Measurements from ENCODE around the gene FXYD3.
"Not testable (repeated sequence)": the region's sequence is repeated elsewhere in the genome, so short reads cannot be mapped to it uniquely, and the experiment has no call there.

Gene FXYD3

DNA sequence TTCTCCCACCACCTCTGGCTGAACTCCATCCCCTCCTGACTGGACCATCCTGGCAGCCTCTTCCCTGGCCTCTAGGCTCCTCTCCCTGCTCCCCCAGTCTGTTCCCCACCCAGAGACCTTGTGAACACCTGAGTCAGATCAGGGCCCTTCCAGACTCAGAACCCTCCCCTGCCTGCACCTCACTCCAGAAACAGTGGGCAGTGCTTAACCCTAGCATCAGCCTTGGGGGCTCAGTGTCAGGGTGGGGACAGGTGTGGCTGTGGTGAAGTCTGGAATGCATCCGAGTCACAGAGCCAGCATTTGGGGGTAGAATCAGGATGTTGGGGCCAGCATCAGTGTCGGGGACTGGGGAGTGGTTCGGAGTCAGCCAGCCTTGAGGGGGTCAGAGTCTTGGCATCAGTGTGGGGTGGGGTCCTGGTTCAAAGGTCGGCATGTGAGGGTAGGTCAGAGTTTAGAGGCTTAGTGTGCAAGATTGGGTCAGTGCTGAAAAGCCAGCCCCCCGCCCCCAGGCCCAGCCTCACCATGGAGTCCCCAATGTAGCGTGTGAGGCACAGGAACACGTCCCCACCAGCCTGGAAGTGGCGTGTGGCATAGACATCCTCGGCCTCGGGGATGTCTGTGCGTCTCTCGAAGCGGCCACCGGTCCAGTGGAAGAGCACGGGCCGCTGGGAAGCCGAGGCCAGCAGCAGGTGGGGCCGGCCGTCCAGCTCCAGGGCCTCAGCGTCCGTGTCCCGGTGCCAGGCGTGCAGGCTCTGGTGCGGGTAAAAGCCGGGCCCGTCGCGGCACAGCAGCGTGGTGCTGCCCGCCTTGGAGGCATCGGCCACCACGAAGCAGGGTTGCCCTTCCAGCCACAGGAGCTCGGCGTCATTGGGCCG lies 10.4 kb downstream of the FXYD3 start:
- no peak overlapping the region for H3K56ac ChIP-seq (ENCODE audit: low read length)
- no peak overlapping the region for H2BK120ac ChIP-seq (ENCODE audit: low read depth, low read length)
- H3K79me1 ChIP-seq (ENCODE audit: low read length): no peaks in the 10 kb centered on the region
- H4K8ac ChIP-seq (ENCODE audit: low read depth, low read length): no peak overlapping the region
- no peak overlapping the region for H2AK5ac ChIP-seq (ENCODE audit: low read length)
- H2BK5ac ChIP-seq (ENCODE audit: low read length): no peak overlapping the region
- H4K5ac ChIP-seq (ENCODE audit: low read length): no peak overlapping the region
- DNase-seq: no peak
- H3K4me3 ChIP-seq (ENCODE audit: low read length): no peak overlapping the region
- WGBS (ENCODE audit: extremely low coverage, insufficient coverage, low lambda C conversion rate): no CpG with 5 or more reads among the region's 35 CpGs
- no peak overlapping the region for H3K18ac ChIP-seq (ENCODE audit: low read length)
- no peak overlapping the region for H3K4ac ChIP-seq (ENCODE audit: low read depth, low read length)
- peaks cover 3% of the 10 kb centered on the region for H3K4me1 ChIP-seq (ENCODE audit: control insufficient read depth, low read depth, low read length)
- no peaks in the 10 kb centered on the region for H3K36me3 ChIP-seq (ENCODE audit: control insufficient read depth, insufficient read depth, low read length)
- no peak overlapping the region for H2BK15ac ChIP-seq (replicated peaks; ENCODE audit: low read depth)
- H3K4me2 ChIP-seq (ENCODE audit: low read length): no peak overlapping the region
- H3K79me2 ChIP-seq (ENCODE audit: control insufficient read depth, insufficient read depth, low read length): no peaks in the 10 kb centered on the region
- H3K9ac ChIP-seq (ENCODE audit: low read length): no peak overlapping the region
- H3K23ac ChIP-seq (ENCODE audit: low read length): no peak overlapping the region
- H3K27ac ChIP-seq (ENCODE audit: low read depth, low read length): no peak overlapping the region
- no peaks in the 10 kb centered on the region for H3K27me3 ChIP-seq (ENCODE audit: insufficient read depth, low read length, poor library complexity)

DNA sequence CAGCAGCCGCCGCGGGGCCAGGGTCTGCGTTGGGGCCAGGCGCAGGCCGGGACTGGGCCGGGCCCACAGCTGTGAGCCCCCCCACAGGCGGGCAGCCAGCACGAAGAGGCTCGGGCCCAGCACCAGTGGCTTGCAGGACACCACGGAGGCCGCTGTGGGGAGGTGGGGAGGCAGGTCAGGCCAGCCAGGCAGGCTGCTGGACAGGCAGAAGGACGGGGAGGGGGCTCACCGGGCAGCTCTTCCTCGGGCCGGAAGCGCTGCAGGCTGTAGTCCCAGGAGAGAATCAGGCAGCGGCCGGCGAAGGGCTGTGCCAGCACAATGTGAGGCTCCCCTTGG lies 11.0 kb downstream of the FXYD3 start:
- H2BK15ac ChIP-seq (replicated peaks; ENCODE audit: low read depth): no peak overlapping the region
- H2BK120ac ChIP-seq (ENCODE audit: low read depth, low read length): no peak overlapping the region
- H4K5ac ChIP-seq (ENCODE audit: low read length): no peak overlapping the region
- H3K79me1 ChIP-seq (ENCODE audit: low read length): no peaks in the 10 kb centered on the region
- no peak overlapping the region for H3K4me2 ChIP-seq (ENCODE audit: low read length)
- WGBS (ENCODE audit: extremely low coverage, insufficient coverage, low lambda C conversion rate): no CpG with 5 or more reads among the region's 20 CpGs
- no peak overlapping the region for H3K23ac ChIP-seq (ENCODE audit: low read length)
- no peaks in the 10 kb centered on the region for H3K27me3 ChIP-seq (ENCODE audit: insufficient read depth, low read length, poor library complexity)
- no peak overlapping the region for H3K18ac ChIP-seq (ENCODE audit: low read length)
- no peak overlapping the region for H2AK5ac ChIP-seq (ENCODE audit: low read length)
- no peaks in the 10 kb centered on the region for H3K36me3 ChIP-seq (ENCODE audit: control insufficient read depth, insufficient read depth, low read length)
- H3K4me3 ChIP-seq (ENCODE audit: low read length): no peak overlapping the region
- no peak for DNase-seq
- no peak overlapping the region for H3K4ac ChIP-seq (ENCODE audit: low read depth, low read length)
- H3K79me2 ChIP-seq (ENCODE audit: control insufficient read depth, insufficient read depth, low read length): no peaks in the 10 kb centered on the region
- no peak overlapping the region for H3K56ac ChIP-seq (ENCODE audit: low read length)
- H3K4me1 ChIP-seq (ENCODE audit: control insufficient read depth, low read depth, low read length): peaks cover 3% of the 10 kb centered on the region
- H3K9ac ChIP-seq (ENCODE audit: low read length): no peak overlapping the region
- no peak overlapping the region for H3K27ac ChIP-seq (ENCODE audit: low read depth, low read length)
- H4K8ac ChIP-seq (ENCODE audit: low read depth, low read length): no peak overlapping the region
- H2BK5ac ChIP-seq (ENCODE audit: low read length): no peak overlapping the region

GRCh38 chr19:35127871-35128270 lies 12.2 kb downstream of the FXYD3 start:
- Histone ChIP-seq H3K27ac (ENCODE audit: low read depth, low read length) (no peak overlapping the region), H3K4me2 (ENCODE audit: low read length) (no peak overlapping the region), H3K23ac (ENCODE audit: low read length) (no peak overlapping the region), H2BK5ac (ENCODE audit: low read length) (no peak overlapping the region), H3K79me2 (ENCODE audit: control insufficient read depth, insufficient read depth, low read length) (no peaks in the 10 kb centered on the region), H3K4me1 (ENCODE audit: control insufficient read depth, low read depth, low read length) (peaks cover 2% of the 10 kb centered on the region), H2BK15ac (replicated peaks; ENCODE audit: low read depth) (no peak overlapping the region), H3K4ac (ENCODE audit: low read depth, low read length) (no peak overlapping the region), H3K36me3 (ENCODE audit: control insufficient read depth, insufficient read depth, low read length) (no peaks in the 10 kb centered on the region), H2AK5ac (ENCODE audit: low read length) (no peak overlapping the region), H4K8ac (ENCODE audit: low read depth, low read length) (no peak overlapping the region), H3K56ac (ENCODE audit: low read length) (no peak overlapping the region), H2BK120ac (ENCODE audit: low read depth, low read length) (no peak overlapping the region), H4K5ac (ENCODE audit: low read length) (no peak overlapping the region), H3K9ac (ENCODE audit: low read length) (no peak overlapping the region), H3K4me3 (ENCODE audit: low read length) (no peak overlapping the region), H3K18ac (ENCODE audit: low read length) (no peak overlapping the region), H3K79me1 (ENCODE audit: low read length) (no peaks in the 10 kb centered on the region), H3K27me3 (ENCODE audit: insufficient read depth, low read length, poor library complexity) (no peaks in the 10 kb centered on the region)
- WGBS (ENCODE audit: extremely low coverage, insufficient coverage, low lambda C conversion rate): no CpG with 5 or more reads among the region's 7 CpGs
- DNase-seq: no peak

- no peak overlapping the region for H2AK5ac ChIP-seq (ENCODE audit: low read length)
- no peak overlapping the region for H3K56ac ChIP-seq (ENCODE audit: low read length)
- H3K79me1 ChIP-seq (ENCODE audit: low read length): no peaks in the 10 kb centered on the region
- no peak overlapping the region for H2BK120ac ChIP-seq (ENCODE audit: low read depth, low read length)
- H3K9ac ChIP-seq (ENCODE audit: low read length): no peak overlapping the region
- no CpG with 5 or more reads among the region's 9 CpGs for WGBS (ENCODE audit: extremely low coverage, insufficient coverage, low lambda C conversion rate)
- no peak overlapping the region for H3K4ac ChIP-seq (ENCODE audit: low read depth, low read length)
- H3K27me3 ChIP-seq (ENCODE audit: insufficient read depth, low read length, poor library complexity): no peaks in the 10 kb centered on the region
- H3K4me1 ChIP-seq (ENCODE audit: control insufficient read depth, low read depth, low read length): no peaks in the 10 kb centered on the region
- no peak overlapping the region for H4K8ac ChIP-seq (ENCODE audit: low read depth, low read length)
- H2BK5ac ChIP-seq (ENCODE audit: low read length): no peak overlapping the region
- DNase-seq: no peak
- no peaks in the 10 kb centered on the region for H3K79me2 ChIP-seq (ENCODE audit: control insufficient read depth, insufficient read depth, low read length)
- H3K18ac ChIP-seq (ENCODE audit: low read length): no peak overlapping the region
- no peak overlapping the region for H4K5ac ChIP-seq (ENCODE audit: low read length)
- no peaks in the 10 kb centered on the region for H3K36me3 ChIP-seq (ENCODE audit: control insufficient read depth, insufficient read depth, low read length)
- H3K4me3 ChIP-seq (ENCODE audit: low read length): no peak overlapping the region
- H3K4me2 ChIP-seq (ENCODE audit: low read length): no peak overlapping the region
- H3K27ac ChIP-seq (ENCODE audit: low read depth, low read length): no peak overlapping the region
- H2BK15ac ChIP-seq (replicated peaks; ENCODE audit: low read depth): no peak overlapping the region
- no peak overlapping the region for H3K23ac ChIP-seq (ENCODE audit: low read length)
These were observed 12.9 kb downstream of the FXYD3 start for GRCh38 chr19:35128398-35129057.

DNA sequence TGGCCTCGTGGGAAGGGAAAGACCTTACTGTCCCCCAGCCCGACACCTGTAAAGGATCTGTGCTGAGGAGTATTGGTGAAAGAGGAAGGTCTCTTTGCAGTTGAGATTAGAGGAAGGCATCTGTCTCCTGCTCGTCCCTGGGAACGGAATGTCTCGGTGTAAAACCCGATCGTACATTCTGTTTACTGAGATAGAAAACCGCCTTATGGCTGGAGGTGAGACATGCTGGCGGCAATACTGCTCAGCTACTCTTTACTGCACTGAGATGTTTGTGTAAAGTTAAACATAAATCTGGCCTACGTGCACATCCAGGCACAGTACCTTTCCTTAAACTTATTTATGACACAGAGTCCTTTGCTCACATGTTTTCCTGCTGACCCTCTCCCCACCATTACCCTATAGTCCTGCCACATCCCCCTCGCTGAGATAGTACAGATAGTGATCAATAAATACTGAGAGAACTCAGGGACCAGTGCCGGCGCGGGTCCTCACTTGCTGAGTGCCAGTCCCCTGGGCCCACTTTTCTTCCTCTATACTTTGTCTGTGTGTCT lies 14.2 kb downstream of the FXYD3 start:
- not testable (repeated sequence) for H3K56ac ChIP-seq (ENCODE audit: low read length); H3K4me1 ChIP-seq (ENCODE audit: control insufficient read depth, low read depth, low read length); H2BK15ac ChIP-seq (replicated peaks; ENCODE audit: low read depth); H3K23ac ChIP-seq (ENCODE audit: low read length); H3K27me3 ChIP-seq (ENCODE audit: insufficient read depth, low read length, poor library complexity); H3K4me3 ChIP-seq (ENCODE audit: low read length); H3K36me3 ChIP-seq (ENCODE audit: control insufficient read depth, insufficient read depth, low read length); H2AK5ac ChIP-seq (ENCODE audit: low read length); H4K5ac ChIP-seq (ENCODE audit: low read length); H2BK5ac ChIP-seq (ENCODE audit: low read length); H3K18ac ChIP-seq (ENCODE audit: low read length); H3K79me2 ChIP-seq (ENCODE audit: control insufficient read depth, insufficient read depth, low read length); H3K27ac ChIP-seq (ENCODE audit: low read depth, low read length); H4K8ac ChIP-seq (ENCODE audit: low read depth, low read length); H3K4ac ChIP-seq (ENCODE audit: low read depth, low read length); H3K9ac ChIP-seq (ENCODE audit: low read length); H3K79me1 ChIP-seq (ENCODE audit: low read length); H3K4me2 ChIP-seq (ENCODE audit: low read length); H2BK120ac ChIP-seq (ENCODE audit: low read depth, low read length); DNase-seq
- no CpG with 5 or more reads among the region's 14 CpGs for WGBS (ENCODE audit: extremely low coverage, insufficient coverage, low lambda C conversion rate)

Data from mesendoderm (in vitro differentiated cells).